Endothelial cell of umbilical vein (primary cell): ENCODE measurements around the gene ERRFI1. TPM values are rescaled to one million over a fixed set of nuclear protein-coding genes. Genes with fewer than 3 reads are reported as not detected.
A peak's percentile ranks its signal among the peaks of the same experiment; 100 is the strongest.

Experiments
- BruUV-seq: library from RNA; stranded (reverse); fragments of 400-500 nt; replicated peaks from 2 replicates; lab custom pipeline; 2021; lab: Mats Ljungman, UMichigan
- CTCF ChIA-PET: fragments of 300-600, 350-600 bp; sonication (Branson Sonifier 250); formaldehyde crosslinking; loops from one replicate; lab custom pipeline; 2021; ENCODE audit warnings: antibody characterized with exemption, inconsistent platforms; lab: Charles Lee
- POLR2A ChIA-PET: fragments of 300-600, 350-600 bp; sonication (Branson Sonifier 250); formaldehyde crosslinking; loops from one replicate; lab custom pipeline; 2021; ENCODE audit warnings: antibody characterized with exemption, inconsistent platforms; lab: Charles Lee
- DNase-seq: peaks from one replicate; pipeline ENCODE4 v3.0.0-alpha.2; 2011; ENCODE audit warnings: low read depth, low spot score
- FAIRE-seq: peaks from 2 replicates; lab custom pipeline; 2011; peaks lifted over from hg19 to GRCh38; lab: Jason Lieb, UNC
- H2AFZ ChIP-seq: 2 replicates; pipeline ENCODE4 v1.6.0; 2012; ENCODE audit warnings: low read depth, low read length, control low read depth, inconsistent platforms
- H3K27ac ChIP-seq: 2 replicates; pipeline ENCODE4 v1.5.1; 2011; ENCODE audit warnings: low read depth, mild to moderate bottlenecking, control low read depth, low read length, moderate library complexity; ENCODE audit not compliant: insufficient read depth
- H3K27me3 ChIP-seq, 2 experiments: 2 replicates each; pipeline versions ENCODE4 v1.6.0 to v1.6.1; 2011; ENCODE audit warnings: low read length in 2 of 2, mixed read lengths in 1 of 2; ENCODE audit not compliant: control insufficient read depth in 2 of 2, insufficient read depth in 2 of 2
- H3K36me3 ChIP-seq, 2 experiments: 2 replicates in 1 of 2; 3 replicates in 1 of 2; pipeline ENCODE4 v1.5.1; 2011; ENCODE audit warnings: low read length in 2 of 2, mild to moderate bottlenecking in 1 of 2, moderate library complexity in 1 of 2; ENCODE audit not compliant: control insufficient read depth in 2 of 2, insufficient read depth in 2 of 2; ENCODE audit errors: extremely low read depth in 1 of 2
- H3K4me1 ChIP-seq: 3 replicates; pipeline ENCODE4 v1.5.1; 2011; ENCODE audit warnings: mild to moderate bottlenecking, low read length; ENCODE audit not compliant: control insufficient read depth, insufficient read depth; ENCODE audit errors: extremely low read depth
- H3K4me2 ChIP-seq: 2 replicates; pipeline ENCODE4 v1.6.1; 2011; ENCODE audit warnings: low read length, control low read depth, mixed read lengths; ENCODE audit not compliant: insufficient read depth
- H3K4me3 ChIP-seq, 3 experiments: fragments of 200-600 bp in 1 of 3; sonication (generic), shearing (Covaris generic) in 1 of 3; replicated peaks in 1 of 3; 2 replicates each; pipeline ENCODE4 v1.5.1; 2011 to 2016; ENCODE audit warnings: control low read depth in 3 of 3, low read length in 3 of 3, mild to moderate bottlenecking in 2 of 3, inconsistent platforms in 1 of 3, low read depth in 1 of 3, moderate library complexity in 1 of 3; ENCODE audit not compliant: insufficient read depth in 1 of 3
- H3K79me2 ChIP-seq: 2 replicates; pipeline ENCODE4 v1.6.0; 2012; ENCODE audit warnings: low read length, inconsistent platforms; ENCODE audit not compliant: control insufficient read depth, insufficient read depth
- H3K9ac ChIP-seq: replicated peaks from 2 replicates; pipeline ENCODE3; 2011; ENCODE audit warnings: low read length, control low read depth; ENCODE audit not compliant: insufficient read depth; ENCODE audit errors: extremely low read depth
- H3K9me1 ChIP-seq: replicated peaks from 3 replicates; pipeline ENCODE4 v1.6.0; 2011; ENCODE audit warnings: mild to moderate bottlenecking, low read length; ENCODE audit not compliant: control insufficient read depth, insufficient read depth; ENCODE audit errors: extremely low read depth
- H3K9me3 ChIP-seq: replicated peaks from 2 replicates; pipeline ENCODE4 v1.5.1; 2012; ENCODE audit warnings: low read length, inconsistent platforms; ENCODE audit not compliant: control insufficient read depth, insufficient read depth
- H4K20me1 ChIP-seq: replicated peaks from 2 replicates; pipeline ENCODE3; 2011; ENCODE audit warnings: mild to moderate bottlenecking, low read length; ENCODE audit not compliant: control insufficient read depth, insufficient read depth; ENCODE audit errors: extremely low read depth
- EZH2 ChIP-seq: IDR thresholded peaks from 2 replicates; pipeline ENCODE4 v1.6.1; 2012; ENCODE audit warnings: borderline replicate concordance, low read depth, mild to moderate bottlenecking, moderate library complexity, low read length, inconsistent platforms; ENCODE audit not compliant: severe bottlenecking
- FOS ChIP-seq: IDR thresholded peaks from 2 replicates; pipeline ENCODE4 v1.6.1; 2011; ENCODE audit warnings: mild to moderate bottlenecking, low read length, moderate library complexity, borderline replicate concordance; ENCODE audit not compliant: insufficient read depth
- GATA2 ChIP-seq: IDR thresholded peaks from 2 replicates; pipeline ENCODE4 v1.7.0; 2011; ENCODE audit warnings: low read depth, mild to moderate bottlenecking, moderate library complexity, mixed read lengths, low read length; ENCODE audit not compliant: insufficient read length, insufficient read depth
- JUN ChIP-seq: IDR thresholded peaks from 2 replicates; pipeline ENCODE4 v1.6.1; 2011; ENCODE audit warnings: borderline replicate concordance, low read depth; ENCODE audit not compliant: insufficient read length, insufficient read depth
- MAX ChIP-seq: IDR thresholded peaks from 2 replicates; pipeline ENCODE4 v1.6.1; 2011; ENCODE audit not compliant: insufficient read depth, insufficient read length
- MYC ChIP-seq: IDR thresholded peaks from one replicate; pipeline ENCODE4 v1.6.1; 2011; ENCODE audit warnings: mild to moderate bottlenecking, low read depth, low read length
- POLR2A ChIP-seq: IDR thresholded peaks from 2 replicates; pipeline ENCODE4 v1.6.1; 2012; ENCODE audit warnings: low read depth, mild to moderate bottlenecking, control low read depth, low read length
- POLR2AphosphoS5 ChIP-seq: IDR thresholded peaks from 2 replicates; pipeline ENCODE4 v1.6.1; 2012; ENCODE audit warnings: low read depth, mild to moderate bottlenecking, control low read depth, low read length, moderate library complexity; ENCODE audit not compliant: insufficient read depth
- dilution Hi-C: fragments of 300-500 bp; cut with MboI; formaldehyde crosslinking; loops from one replicate; pipeline ENCODE4 v1.15.0; 2019; ENCODE audit warnings: low sequenced_read_pairs; ENCODE audit not compliant: extremely low pct_ligation_motif_present
- intact Hi-C: fragments of 100-400 bp; cut with micrococcal nuclease; formaldehyde crosslinking; loops from one replicate; pipeline ENCODE4 v1.10.0; 2022
- polyA plus RNA-seq, 4 experiments: library from polyadenylated mRNA; depleted of rRNA in 3 of 4; stranded (reverse) in 3 of 4; unstranded in 1 of 4; fragments of >200 nt; gene quantifications; 2 replicates each; pipeline versions ENCODE4 v1.2.1 to v1.2.3, GENCODE V29; 2011 to 2012; ENCODE audit warnings: missing spikeins in 1 of 4
- total RNA-seq: library from RNA; stranded (reverse); gene quantifications from 2 replicates; pipeline ENCODE4 v1.2.3, GENCODE V29; 2021

The ERRFI1 gene
- total and polyA plus RNA-seq, 2 donors (not counting 3 experiments of a cell fraction or from before 2014, with no cell fraction given) = 28.1 to 32.0 TPM

GRCh38 chr1:8061673-8062386, 35.7 kb upstream of the ERRFI1 start:
- intact Hi-C loops (loop anchor here (1.0 to 2.0 kb wide), 2 partner anchors 15 to 28 kb away; no protein-coding TSS in a partner anchor), dilution Hi-C loops (no loop called here)
- ChIA-PET CTCF (interaction anchor here (0.9 to 1.8 kb wide), 3 partner anchors 16 to 28 kb away, joined by 3 to 7 read pairs (median 7); no protein-coding TSS in a partner anchor), POLR2A (interaction anchor here (1.0 kb wide), 1 partner anchor 21 kb away, joined by 3 read pairs; no protein-coding TSS in a partner anchor)
- H3K36me3 ChIP-seq = no peaks in the 10 kb centered on the region
- H3K4me3 ChIP-seq = no peak overlapping the region
- no peaks in the 10 kb centered on the region for H3K79me2 ChIP-seq
- H4K20me1 ChIP-seq = no peaks in the 10 kb centered on the region
- H2AFZ ChIP-seq = peak overlapping the region; percentile 88
- H3K9me3 ChIP-seq = no peaks in the 10 kb centered on the region
- no peaks in the 10 kb centered on the region for H3K27me3 ChIP-seq
- H3K9me1 ChIP-seq = no peaks in the 10 kb centered on the region
- FAIRE-seq = peak; percentile 79
- TF ChIP-seq FOS (peak; percentile 75), GATA2 (no peak), MAX (no peak), JUN (peak; percentile 33), MYC (no peak), EZH2 (no peak), POLR2AphosphoS5 (no peak), POLR2A (no peak)
- H3K4me2 ChIP-seq = peak overlapping the region; percentile 68
- peak; percentile 52 for DNase-seq
- TSS peak; percentile 64 for BruUV-seq
- H3K9ac ChIP-seq = peak overlapping the region; percentile 54
- H3K27ac ChIP-seq = peak overlapping the region; percentile 79
- H3K4me1 ChIP-seq = peaks cover 8% of the 10 kb centered on the region
